Hepatocyte (in vitro differentiated cells): ENCODE data around the gene TBC1D22B. TPM values are rescaled to one million over a fixed set of nuclear protein-coding genes. Genes with fewer than 3 reads are reported as not detected.

ENCODE experiments used
- DNase-seq: peaks from one replicate; pipeline ENCODE4 v3.0.0-alpha.2; 2016; ENCODE audit warnings: low spot score
- H2AFZ ChIP-seq: fragments of 200-600 bp; sonication (generic); 2 replicates; pipeline ENCODE4 v1.6.0; 2016; ENCODE audit warnings: antibody characterized with exemption, mild to moderate bottlenecking
- H3K27ac ChIP-seq: fragments of 200-600 bp; sonication (generic); 2 replicates; pipeline ENCODE4 v1.5.1; 2016; ENCODE audit warnings: mild to moderate bottlenecking
- H3K27me3 ChIP-seq: fragments of 200-600 bp; sonication (generic); 2 replicates; pipeline ENCODE4 v1.6.1; 2016
- H3K36me3 ChIP-seq: fragments of 200-600 bp; sonication (generic); replicated peaks from 2 replicates; pipeline ENCODE4 v1.5.1; 2016; ENCODE audit warnings: low read depth; ENCODE audit not compliant: insufficient read depth
- H3K4me1 ChIP-seq: fragments of 200-600 bp; sonication (generic); 2 replicates; pipeline ENCODE4 v1.5.1; 2016; ENCODE audit warnings: mild to moderate bottlenecking, moderate library complexity; ENCODE audit not compliant: insufficient read depth
- H3K4me2 ChIP-seq: fragments of 200-600 bp; sonication (generic); 2 replicates; pipeline ENCODE4 v1.6.0; 2016
- H3K4me3 ChIP-seq: fragments of 200-600 bp; sonication (generic); 2 replicates; pipeline ENCODE4 v1.5.1; 2016; ENCODE audit warnings: mild to moderate bottlenecking
- H3K79me2 ChIP-seq: fragments of 200-600 bp; sonication (generic); 2 replicates; pipeline ENCODE4 v1.6.0; 2017; ENCODE audit warnings: mild to moderate bottlenecking
- H3K9me2 ChIP-seq: fragments of 200-600 bp; sonication (generic); replicated peaks from 2 replicates; pipeline ENCODE4 v1.6.0; 2017; ENCODE audit warnings: mild to moderate bottlenecking; ENCODE audit not compliant: insufficient read depth
- H3K9me3 ChIP-seq: fragments of 200-600 bp; sonication (generic); 2 replicates; pipeline ENCODE4 v1.5.1; 2016; ENCODE audit warnings: low read depth, mild to moderate bottlenecking
- H4K20me1 ChIP-seq: fragments of 200-600 bp; sonication (generic); 2 replicates; pipeline ENCODE4 v1.6.0; 2016; ENCODE audit warnings: mild to moderate bottlenecking; ENCODE audit not compliant: insufficient read depth, poor library complexity, severe bottlenecking
- EZH2 ChIP-seq: fragments of 200-600 bp; sonication (generic); IDR thresholded peaks from 2 replicates; pipeline ENCODE4 v1.6.1; 2016; ENCODE audit warnings: antibody characterized with exemption, mild to moderate bottlenecking, borderline replicate concordance
- EZH2phosphoT487 ChIP-seq: fragments of 200-600 bp; sonication (generic); IDR thresholded peaks from one replicate; pipeline ENCODE4 v1.6.1; 2018; ENCODE audit warnings: antibody characterized with exemption, mild to moderate bottlenecking, low read depth, moderate library complexity; ENCODE audit not compliant: unreplicated experiment, severe bottlenecking
- WGBS: methylation state at CpG from one replicate; pipeline ENCODE4 v1.1.6; 2016; ENCODE audit warnings: low lambda C conversion rate; ENCODE audit errors: missing lambda C conversion rate; 5-methylcytosine and 5-hydroxymethylcytosine counted together
- polyA plus RNA-seq: library from polyadenylated mRNA; unstranded; fragments of >200 nt; fragmentation: Nextera tagmentation; extraction: Ambion mirVana; gene quantifications from 2 replicates; pipeline ENCODE4 v1.2.1, GENCODE V29; 2016
- total RNA-seq: library from RNA; depleted of rRNA; stranded (reverse); fragments of >200 nt; gene quantifications from 2 replicates; pipeline ENCODE4 v1.2.3, GENCODE V29; 2014
- TF ChIP-seq, protein P1 (sequence below): fragments of 200-600 bp; sonication (generic); IDR thresholded peaks from 2 replicates; pipeline ENCODE4 v1.5.1; 2016; ENCODE audit warnings: antibody characterized with exemption, mild to moderate bottlenecking; ENCODE audit not compliant: poor library complexity

The TBC1D22B gene
- total and polyA plus RNA-seq, 2 experiments from 2014 or later: 5.2 to 8.2 TPM

- no peak overlapping the region for H3K4me2 ChIP-seq
Measured at GRCh38 chr6:37239950-37240713, 17.4 kb upstream of the TBC1D22B start.

DNA sequence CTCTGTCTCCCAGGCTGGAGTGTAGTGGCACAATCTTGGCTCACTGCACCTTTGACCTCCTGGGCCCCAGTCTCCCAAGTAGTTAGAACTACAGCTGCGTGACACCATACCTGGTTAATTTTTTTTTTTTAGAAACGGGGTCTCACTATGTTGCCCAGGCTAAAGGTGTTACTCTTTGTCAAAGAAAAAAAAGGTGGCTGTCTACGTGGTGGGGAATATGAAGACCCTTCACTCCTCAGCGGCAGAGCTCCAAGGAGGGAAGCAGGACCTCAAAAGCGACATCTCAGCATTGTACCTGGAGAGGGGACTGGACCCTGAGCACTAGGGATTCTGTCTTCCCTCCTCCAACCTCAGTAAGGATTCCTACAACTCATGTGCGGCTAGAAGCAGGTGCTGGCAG, 16.4 kb upstream of the TBC1D22B start:
- Histone ChIP-seq H4K20me1 (no peaks in the 10 kb centered on the region), H3K27ac (peak overlapping the region; percentile 93), H3K4me2 (no peak overlapping the region), H3K4me3 (no peak overlapping the region), H3K27me3 (no peaks in the 10 kb centered on the region), H3K9me2 (no peaks in the 10 kb centered on the region), H3K9me3 (no peaks in the 10 kb centered on the region), H3K79me2 (no peaks in the 10 kb centered on the region), H3K36me3 (no peaks in the 10 kb centered on the region), H2AFZ (no peak overlapping the region), H3K4me1 (peaks cover 26% of the 10 kb centered on the region)
- TF ChIP-seq EZH2phosphoT487 (no peak), EZH2 (no peak)
- TF ChIP-seq, protein P1, sequence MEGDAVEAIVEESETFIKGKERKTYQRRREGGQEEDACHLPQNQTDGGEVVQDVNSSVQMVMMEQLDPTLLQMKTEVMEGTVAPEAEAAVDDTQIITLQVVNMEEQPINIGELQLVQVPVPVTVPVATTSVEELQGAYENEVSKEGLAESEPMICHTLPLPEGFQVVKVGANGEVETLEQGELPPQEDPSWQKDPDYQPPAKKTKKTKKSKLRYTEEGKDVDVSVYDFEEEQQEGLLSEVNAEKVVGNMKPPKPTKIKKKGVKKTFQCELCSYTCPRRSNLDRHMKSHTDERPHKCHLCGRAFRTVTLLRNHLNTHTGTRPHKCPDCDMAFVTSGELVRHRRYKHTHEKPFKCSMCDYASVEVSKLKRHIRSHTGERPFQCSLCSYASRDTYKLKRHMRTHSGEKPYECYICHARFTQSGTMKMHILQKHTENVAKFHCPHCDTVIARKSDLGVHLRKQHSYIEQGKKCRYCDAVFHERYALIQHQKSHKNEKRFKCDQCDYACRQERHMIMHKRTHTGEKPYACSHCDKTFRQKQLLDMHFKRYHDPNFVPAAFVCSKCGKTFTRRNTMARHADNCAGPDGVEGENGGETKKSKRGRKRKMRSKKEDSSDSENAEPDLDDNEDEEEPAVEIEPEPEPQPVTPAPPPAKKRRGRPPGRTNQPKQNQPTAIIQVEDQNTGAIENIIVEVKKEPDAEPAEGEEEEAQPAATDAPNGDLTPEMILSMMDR: no peak
- WGBS: 99% methylated on average over 6 of the region's 6 CpGs
- DNase-seq: no peak

More at GRCh38 chr6:37239950-37240713, 17.4 kb upstream of the TBC1D22B start:
- no peak overlapping the region for H2AFZ ChIP-seq
- H3K36me3 ChIP-seq: no peaks in the 10 kb centered on the region
- peak; percentile 88 for DNase-seq
- H3K27me3 ChIP-seq: no peaks in the 10 kb centered on the region
- H3K79me2 ChIP-seq: no peaks in the 10 kb centered on the region
- peaks cover 24% of the 10 kb centered on the region for H3K4me1 ChIP-seq
- no peaks in the 10 kb centered on the region for H4K20me1 ChIP-seq
- TF ChIP-seq, protein P1: no peak
- TF ChIP-seq EZH2phosphoT487 (no peak), EZH2 (no peak)
- no peaks in the 10 kb centered on the region for H3K9me2 ChIP-seq
- no peak overlapping the region for H3K4me3 ChIP-seq
- H3K9me3 ChIP-seq: no peaks in the 10 kb centered on the region
- peak overlapping the region; percentile 85 for H3K27ac ChIP-seq
- 45% methylated on average over 4 of the region's 4 CpGs for WGBS

DNA sequence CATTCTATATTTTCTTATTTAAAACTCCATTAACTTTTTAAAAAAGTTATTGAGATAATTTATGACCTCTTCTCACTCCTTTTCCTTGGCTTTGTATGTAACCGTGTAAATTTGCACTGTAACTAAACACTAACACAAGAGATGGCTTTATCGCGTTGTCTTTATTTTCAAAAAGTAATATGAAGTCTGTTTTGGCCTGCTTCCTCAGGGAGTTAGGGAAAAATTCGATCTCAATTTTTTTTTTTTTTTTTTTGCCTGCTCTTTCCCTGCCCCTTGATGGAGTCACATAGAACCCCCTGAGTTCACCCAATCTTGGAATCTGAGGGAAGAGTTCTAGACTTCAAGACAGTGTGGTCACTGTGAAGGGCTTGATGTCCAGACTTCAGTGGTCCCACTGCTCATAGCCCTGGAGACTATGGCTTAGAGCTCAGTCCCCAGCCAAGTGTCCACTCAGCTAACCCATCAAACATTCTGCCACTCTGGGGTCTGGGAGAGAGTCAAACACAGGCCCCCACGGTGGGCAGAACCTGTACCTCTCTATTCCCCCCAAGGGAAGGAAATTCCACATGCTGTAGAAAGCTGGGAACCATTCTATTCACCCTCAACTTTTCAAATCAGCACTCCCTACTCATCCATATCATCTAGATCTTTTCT, 15.7 kb upstream of the TBC1D22B start:
- TF ChIP-seq, protein P1: no peak
- TF ChIP-seq EZH2 (no peak), EZH2phosphoT487 (no peak)
- Histone ChIP-seq H3K36me3 (no peaks in the 10 kb centered on the region), H3K27me3 (no peaks in the 10 kb centered on the region), H3K79me2 (no peaks in the 10 kb centered on the region), H3K9me3 (no peaks in the 10 kb centered on the region), H3K27ac (peak overlapping the region; percentile 93), H3K4me3 (no peak overlapping the region), H3K4me2 (no peak overlapping the region), H3K9me2 (no peaks in the 10 kb centered on the region), H4K20me1 (no peaks in the 10 kb centered on the region), H3K4me1 (peaks cover 26% of the 10 kb centered on the region), H2AFZ (no peak overlapping the region)
- DNase-seq: no peak
- 97% methylated on average over 5 of the region's 5 CpGs for WGBS
